HG03097 (cell line): ENCODE measurements around the gene PCSK6.
"Not testable (repeated sequence)": the region's sequence is repeated elsewhere in the genome, so short reads cannot be mapped to it uniquely, and the experiment has no call there.

ENCODE experiments used
- ATAC-seq: cut with Tn5 transposase; IDR thresholded peaks from one replicate; pipeline ENCODE4 v1.9.1; 2021; ENCODE audit not compliant: unreplicated experiment, low FRiP score

PCSK6 gene

GRCh38 chr15:101409621-101410020, 79.9 kb downstream of the PCSK6 start:
- no peak for ATAC-seq

DNA sequence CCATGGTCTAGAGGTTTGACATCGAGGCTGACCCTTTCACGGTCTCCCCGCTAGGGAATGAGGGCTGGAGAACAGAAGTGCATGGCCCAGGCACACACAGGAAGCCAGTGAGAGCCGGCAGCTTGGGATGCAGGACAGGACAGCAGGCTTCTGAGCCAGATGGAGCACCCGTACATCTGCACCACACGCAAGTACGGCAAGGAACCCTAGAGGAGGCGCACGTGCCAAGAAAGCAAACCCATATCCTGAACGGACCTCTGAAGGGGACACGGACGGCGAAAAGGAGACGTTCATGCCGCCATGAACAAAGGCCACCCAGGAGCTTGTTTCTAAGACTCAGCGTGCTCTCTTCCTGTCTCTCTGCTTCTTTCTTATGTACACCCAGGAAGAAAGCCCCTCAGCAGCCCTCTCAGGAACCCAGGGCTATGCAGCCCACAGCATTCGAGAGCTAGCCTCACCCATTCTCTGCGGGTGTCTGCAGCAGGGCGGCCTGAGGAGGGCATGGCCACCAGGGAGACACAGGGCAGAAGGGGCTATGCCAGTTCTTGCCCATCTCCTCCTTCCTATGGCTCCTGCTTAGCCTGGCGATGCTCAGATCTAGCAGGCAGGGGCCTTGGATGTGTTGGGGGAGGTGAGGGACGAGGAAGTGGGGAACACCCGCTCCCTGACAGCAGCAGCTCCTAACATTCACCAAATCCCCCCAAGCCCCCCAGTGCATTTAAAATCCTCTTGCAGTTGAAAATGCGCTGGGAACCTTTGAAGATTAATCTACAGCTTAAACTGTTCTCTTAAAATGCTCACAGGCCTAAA, 81.3 kb downstream of the PCSK6 start:
- ATAC-seq = no peak

- peak; percentile 93 for ATAC-seq
Observed at GRCh38 chr15:101407439-101407838, 82.1 kb downstream of the PCSK6 start.

DNA sequence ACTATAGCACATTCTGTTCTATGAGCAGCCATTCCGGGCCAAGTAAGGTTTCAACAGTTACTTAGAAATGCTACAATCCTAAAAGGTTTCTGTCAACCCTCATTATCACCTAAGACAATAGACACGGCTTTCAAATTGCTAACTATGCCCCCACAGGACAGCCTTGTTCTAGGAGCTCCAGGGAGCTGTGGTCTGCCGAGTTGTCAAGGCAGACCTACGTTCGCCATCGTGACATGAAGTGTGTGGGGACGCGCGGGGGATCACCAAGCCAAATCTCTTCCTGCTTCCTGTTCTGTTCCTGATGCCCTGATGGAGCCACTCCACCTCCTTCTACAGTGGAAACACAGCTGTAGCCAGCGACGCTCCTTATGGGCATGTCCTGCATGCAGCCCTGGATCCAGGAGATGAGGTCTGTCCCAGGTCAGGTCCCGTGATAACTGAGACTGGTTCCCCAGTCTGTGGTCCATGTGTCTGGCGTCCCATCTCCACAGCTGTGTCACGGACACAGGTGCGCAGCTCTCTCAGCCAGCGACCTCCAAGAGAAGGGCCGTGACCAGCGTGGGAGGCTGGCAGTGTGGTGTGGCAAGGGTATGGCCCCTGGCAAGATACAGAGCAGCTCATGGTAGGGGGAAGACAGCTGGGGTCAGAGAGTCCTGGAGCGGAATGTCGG, 82.8 kb downstream of the PCSK6 start:
- no peak for ATAC-seq

DNA sequence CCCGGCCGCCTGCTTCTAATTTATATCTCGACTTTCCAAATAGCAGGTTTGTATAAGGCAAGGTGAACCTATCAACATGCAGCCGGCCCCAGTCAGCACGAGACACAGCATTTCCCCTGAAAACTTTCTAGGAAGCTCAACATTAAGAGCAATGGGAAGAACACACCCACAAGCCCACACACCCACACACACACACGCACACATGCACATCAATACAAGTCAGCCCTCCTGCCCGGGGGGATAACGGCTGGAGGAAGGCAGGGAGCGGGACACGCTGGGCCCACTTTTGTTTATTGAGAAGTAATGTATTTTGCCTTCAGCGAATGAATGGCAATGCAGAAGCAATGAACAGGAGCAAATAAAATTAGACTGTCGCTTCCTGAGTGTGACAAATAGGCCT, 83.5 kb downstream of the PCSK6 start:
- no peak for ATAC-seq

DNA sequence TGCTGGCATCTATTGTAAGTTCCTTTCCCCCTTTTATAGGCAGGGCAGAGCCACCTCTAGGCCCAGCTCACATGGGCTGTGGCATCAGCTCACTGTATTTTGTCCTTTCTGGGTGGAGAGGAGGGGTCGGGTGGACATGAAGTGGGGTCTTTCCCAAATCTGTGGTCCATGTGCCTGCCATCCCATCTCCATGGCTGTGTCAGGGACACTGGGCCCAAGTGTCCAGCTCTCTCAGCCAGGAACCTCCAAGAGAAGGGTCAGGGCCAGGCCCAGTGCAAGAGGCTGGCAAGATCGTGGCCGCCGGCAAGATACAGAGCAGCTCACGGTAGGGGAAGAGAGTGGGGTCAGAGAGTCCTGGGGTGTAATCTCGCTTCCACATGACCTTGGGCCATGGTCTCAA, 85.3 kb downstream of the PCSK6 start:
- ATAC-seq = no peak

GRCh38 chr15:101402883-101403282, 86.6 kb downstream of the PCSK6 start:
- ATAC-seq = not testable (repeated sequence)

- ATAC-seq = no peak
Observed at GRCh38 chr15:101401286-101401685, 88.2 kb downstream of the PCSK6 start.

GRCh38 chr15:101399431-101399830, 90.1 kb downstream of the PCSK6 start:
- ATAC-seq = no peak

GRCh38 chr15:101398247-101398646, 91.3 kb downstream of the PCSK6 start:
- ATAC-seq = no peak

GRCh38 chr15:101397521-101398003, 91.9 kb downstream of the PCSK6 start:
- no peak for ATAC-seq

- ATAC-seq = no peak
Observed at GRCh38 chr15:101396484-101397261, 92.8 kb downstream of the PCSK6 start.

DNA sequence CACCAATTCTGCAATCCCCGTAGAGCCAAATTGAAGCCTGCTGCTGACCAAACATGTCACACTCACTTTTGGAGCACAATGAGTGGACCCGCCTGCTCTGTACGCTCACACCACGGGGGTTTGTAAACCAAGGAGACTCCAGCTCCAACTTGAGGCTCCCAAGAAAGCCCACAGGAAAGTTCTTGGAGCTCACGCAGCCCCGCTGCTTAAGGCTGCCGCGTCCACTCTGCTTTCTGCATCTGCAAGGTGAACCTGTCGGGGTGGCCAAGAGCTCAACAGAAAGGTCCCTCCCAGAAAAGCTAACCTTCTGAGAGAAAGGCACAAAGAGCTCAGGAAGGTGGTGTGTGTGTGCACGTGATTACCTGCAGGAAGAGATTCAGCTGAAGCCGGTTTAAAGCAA, 94.9 kb downstream of the PCSK6 start:
- ATAC-seq = no peak

DNA sequence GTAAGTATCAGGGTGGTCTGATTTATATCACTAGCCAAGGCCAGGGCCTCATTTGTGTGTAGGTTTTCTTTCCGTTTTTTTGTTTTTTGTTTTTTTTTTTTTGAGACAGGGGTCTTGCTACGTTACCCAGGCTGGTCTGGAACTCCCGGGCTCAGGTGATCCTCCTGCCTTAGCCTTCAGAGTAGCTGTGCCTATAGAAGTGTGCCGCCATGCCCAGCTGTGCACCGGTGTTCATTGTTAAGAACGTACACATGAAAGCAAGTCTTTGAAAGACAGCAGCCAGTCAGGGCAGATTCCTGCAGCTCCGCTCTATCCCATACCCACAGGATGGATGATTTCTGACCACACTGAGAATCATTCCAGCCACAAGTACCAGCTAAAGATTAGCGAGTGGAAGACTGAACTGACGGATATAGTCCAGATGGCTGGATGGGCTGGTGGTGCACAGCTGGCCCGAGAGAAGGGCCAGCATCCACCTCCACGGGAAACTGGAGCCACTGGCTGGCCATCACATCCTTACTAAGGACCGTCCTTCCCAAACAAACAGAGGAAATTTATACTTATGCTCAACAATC, 95.4 kb downstream of the PCSK6 start:
- ATAC-seq = no peak

DNA sequence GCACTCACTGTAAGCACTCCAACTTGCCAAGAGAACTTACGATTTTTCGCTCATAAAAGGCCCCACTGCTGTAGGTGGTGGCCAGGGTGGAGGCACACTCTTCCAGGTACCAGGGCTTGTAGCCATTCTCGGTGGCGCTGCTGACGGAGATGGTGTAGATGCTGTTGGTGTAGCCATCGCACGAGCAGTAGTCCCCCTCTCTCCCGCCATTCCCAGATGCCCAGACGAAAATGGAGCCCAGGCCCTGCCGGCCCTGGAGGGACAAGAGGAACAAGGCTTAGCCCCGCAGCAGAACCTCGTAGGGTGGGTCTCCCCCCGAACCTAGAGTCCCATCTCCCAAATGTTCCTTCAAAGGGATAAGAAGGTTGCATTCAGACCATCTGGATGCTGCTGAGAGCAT, 96.3 kb downstream of the PCSK6 start:
- ATAC-seq = no peak

- ATAC-seq = peak; percentile 81
Observed at GRCh38 chr15:101391981-101392640, 97.4 kb downstream of the PCSK6 start.

DNA sequence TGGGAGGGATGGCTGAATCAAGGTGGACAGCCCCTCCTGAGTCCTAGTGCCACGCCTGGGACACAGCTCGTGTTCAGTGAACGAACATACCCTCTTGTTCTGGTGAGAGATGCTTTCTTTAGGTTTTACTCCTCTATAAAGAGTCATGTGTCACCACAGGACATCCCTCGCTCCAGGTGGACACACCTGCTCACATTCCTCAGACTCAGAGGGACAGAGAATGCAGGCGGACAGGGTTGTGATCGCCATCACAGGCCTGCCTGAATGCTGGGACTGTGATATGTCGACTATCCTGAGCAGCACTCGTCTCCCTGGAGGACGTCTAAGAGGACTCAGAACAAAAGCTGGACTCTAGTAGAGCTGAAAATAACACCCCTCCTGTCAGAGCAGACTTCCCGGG, 98.1 kb downstream of the PCSK6 start:
- ATAC-seq = no peak

- no peak for ATAC-seq
Observed at GRCh38 chr15:101390462-101390861, 99.0 kb downstream of the PCSK6 start.

DNA sequence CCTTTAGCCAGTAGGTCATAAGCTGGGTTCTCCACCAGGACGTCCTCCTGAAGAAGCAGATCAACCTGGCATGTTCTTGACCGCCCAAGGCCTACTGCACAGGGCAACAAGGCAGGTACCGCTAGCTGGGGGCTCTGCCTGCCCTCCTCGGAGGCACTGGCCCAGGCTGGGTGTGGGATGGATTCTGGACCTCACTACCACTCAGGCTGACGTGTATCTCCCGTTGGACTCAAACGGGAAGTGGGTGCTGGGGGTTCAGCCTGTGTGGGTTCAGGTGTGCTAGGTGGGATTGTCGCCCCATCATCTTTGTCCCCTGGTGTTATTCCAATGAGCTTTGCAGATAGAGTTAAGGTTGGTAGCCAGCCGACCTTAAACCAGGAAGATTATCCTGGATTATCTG, 99.4 kb downstream of the PCSK6 start:
- ATAC-seq = no peak

GRCh38 chr15:101389362-101389761, 100.1 kb downstream of the PCSK6 start:
- ATAC-seq = no peak
